Peyer's patch (tissue), 4 donors: Measurements from ENCODE around the gene SIPA1L3. TPM values are rescaled to one million over a fixed set of nuclear protein-coding genes. Genes with fewer than 3 reads are reported as not detected.

Experiments used
- DNase-seq, 3 donors: peaks; one replicate each; pipeline ENCODE4 v3.0.0-alpha.2; 2017 to 2019
- H3K27ac ChIP-seq, 4 donors: fragments of 200-600 bp; sonication (generic); one replicate each; pipeline ENCODE4 v1.5.1; 2016 to 2019
- H3K27me3 ChIP-seq, 2 donors: fragments of 200-600 bp; sonication (generic); one replicate each; pipeline ENCODE4 v1.5.1; 2019
- H3K36me3 ChIP-seq, 3 donors: fragments of 200-600 bp; sonication (generic); one replicate each; pipeline ENCODE4 v1.5.1; 2016 to 2019
- H3K4me1 ChIP-seq, 4 donors: fragments of 200-600 bp; sonication (generic); one replicate each; pipeline ENCODE4 v1.5.1; 2016 to 2019
- H3K4me3 ChIP-seq, 4 donors: fragments of 200-600 bp; sonication (generic); 1 replicate in 3 of 4; 2 replicates in 1 of 4; pipeline ENCODE4 v1.5.1; 2016 to 2019; ENCODE audit warnings: mild to moderate bottlenecking in 1 of 4
- H3K9me3 ChIP-seq, 4 donors: fragments of 200-600 bp; sonication (generic); one replicate each; pipeline ENCODE4 v1.5.1; 2016 to 2019; ENCODE audit warnings: mild to moderate bottlenecking in 1 of 4
- CTCF ChIP-seq, 6 experiments: fragments of 450-650 bp in 4 of 6; fragments of 200-600 bp in 2 of 6; sonication (generic) in 1 of 6; IDR thresholded peaks; one replicate each; pipeline ENCODE4 v1.5.1; 2017 to 2019; ENCODE audit warnings: antibody characterized with exemption in 6 of 6, mild to moderate bottlenecking in 3 of 6, moderate library complexity in 1 of 6
- POLR2A ChIP-seq, 2 donors: fragments of 450-650 bp; IDR thresholded peaks; one replicate each; pipeline ENCODE4 v1.5.1; 2017; ENCODE audit warnings: antibody characterized with exemption in 2 of 2, mild to moderate bottlenecking in 2 of 2, moderate library complexity in 2 of 2
- total RNA-seq, 4 donors: library from RNA; depleted of rRNA; stranded (reverse); fragments of >200 nt; gene quantifications; one replicate each; pipeline ENCODE4 v1.1.0, GENCODE V29; 2016

SIPA1L3 gene
- total RNA-seq, 4 donors from 2014 or later = 63.5 to 304 (median 264) TPM

GRCh38 chr19:38210458-38210987 is 303.5 kb downstream of the SIPA1L3 start:
- Histone ChIP-seq H3K4me1 (peaks cover 0 to 31% (median 0%) of the 10 kb centered on the region in 4 donors), H3K27ac (peak overlapping the region in 3 of 4 donors; percentile 19 to 74 (median 40)), H3K36me3 (peaks cover 0 to 16% (median 0%) of the 10 kb centered on the region in 3 donors), H3K27me3 (peaks cover 0 to 11% of the 10 kb centered on the region in 2 donors), H3K4me3 (peak overlapping the region in 1 of 4 donors; percentile 28), H3K9me3 (no peaks in the 10 kb centered on the region)
- TF ChIP-seq POLR2A (IDR thresholded peaks at IDR 0.05) (no peak), CTCF (IDR thresholded peaks at IDR 0.05) (no peak)
- no peak for DNase-seq

DNA sequence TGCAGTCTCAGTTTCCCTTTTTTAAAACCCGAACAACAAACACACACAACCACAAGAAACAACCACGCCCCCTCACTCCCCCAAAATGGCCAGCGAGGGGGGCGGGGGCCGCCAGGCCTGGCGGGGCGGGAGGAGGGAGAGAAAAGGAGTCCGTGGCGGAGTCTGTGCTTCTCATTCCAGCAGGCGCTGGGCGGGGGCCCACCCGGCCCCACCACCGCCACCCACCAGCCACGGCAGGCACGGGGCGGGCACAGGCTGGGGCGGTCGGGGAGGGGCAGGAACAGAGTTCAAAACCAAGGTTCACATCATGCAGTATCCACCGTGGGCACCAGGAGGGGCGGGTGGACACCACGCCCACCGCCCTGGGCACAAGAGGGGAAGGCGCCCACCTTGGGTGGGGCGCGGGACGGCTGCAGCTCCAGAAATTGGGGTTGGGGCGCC is 304.2 kb downstream of the SIPA1L3 start:
- Histone ChIP-seq H3K27me3 (peaks cover 0 to 11% of the 10 kb centered on the region in 2 donors), H3K4me1 (peaks cover 0 to 31% (median 0%) of the 10 kb centered on the region in 4 donors), H3K27ac (no peak overlapping the region), H3K4me3 (peak overlapping the region in 1 of 4 donors; percentile 3), H3K36me3 (peaks cover 0 to 9% (median 0%) of the 10 kb centered on the region in 3 donors), H3K9me3 (no peaks in the 10 kb centered on the region)
- no peak for TF ChIP-seq POLR2A (IDR thresholded peaks at IDR 0.05)
- no peak for TF ChIP-seq CTCF (IDR thresholded peaks at IDR 0.05)
- no peak for DNase-seq

DNA sequence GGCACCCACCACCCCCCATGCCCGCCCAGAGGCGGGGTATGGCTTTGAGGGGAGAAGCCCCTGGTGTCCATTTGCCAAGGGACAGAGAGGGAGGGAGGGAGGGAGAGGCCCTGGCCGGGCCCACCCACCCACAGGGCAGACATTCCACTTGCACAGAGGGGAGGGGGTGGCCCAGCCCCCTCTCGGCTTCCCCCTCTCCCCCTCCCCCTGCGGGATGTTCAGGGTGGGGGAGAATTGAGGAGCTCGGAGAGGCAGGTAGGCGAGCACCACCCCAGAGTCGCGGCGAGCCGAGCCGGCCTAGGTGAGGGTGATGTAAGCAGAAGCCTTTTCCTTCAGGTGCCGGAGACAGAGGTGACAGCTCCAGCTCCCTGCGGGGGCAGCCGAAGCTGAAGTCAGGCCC is 304.8 kb downstream of the SIPA1L3 start:
- peaks cover 0 to 11% of the 10 kb centered on the region in 2 donors for H3K27me3 ChIP-seq

GRCh38 chr19:38213469-38213868 is 306.5 kb downstream of the SIPA1L3 start:
- peaks cover 0 to 11% of the 10 kb centered on the region in 2 donors for H3K27me3 ChIP-seq
- TF ChIP-seq CTCF (IDR thresholded peaks at IDR 0.05) (no peak), POLR2A (IDR thresholded peaks at IDR 0.05) (no peak)
- no peaks in the 10 kb centered on the region for H3K9me3 ChIP-seq
- H3K36me3 ChIP-seq = no peaks in the 10 kb centered on the region
- no peak for DNase-seq
- H3K27ac ChIP-seq = no peak overlapping the region
- no peak overlapping the region for H3K4me3 ChIP-seq
- peaks cover 0 to 31% (median 0%) of the 10 kb centered on the region in 4 donors for H3K4me1 ChIP-seq

More for the DNA sequence above, 304.8 kb downstream of the SIPA1L3 start:
- DNase-seq = no peak
- H3K4me3 ChIP-seq = no peak overlapping the region
- no peak for TF ChIP-seq CTCF (IDR thresholded peaks at IDR 0.05)
- no peak for TF ChIP-seq POLR2A (IDR thresholded peaks at IDR 0.05)
- peaks cover 0 to 3% (median 0%) of the 10 kb centered on the region in 3 donors for H3K36me3 ChIP-seq
- H3K4me1 ChIP-seq = peaks cover 0 to 31% (median 0%) of the 10 kb centered on the region in 4 donors
- H3K9me3 ChIP-seq = no peaks in the 10 kb centered on the region
- no peak overlapping the region for H3K27ac ChIP-seq

DNA sequence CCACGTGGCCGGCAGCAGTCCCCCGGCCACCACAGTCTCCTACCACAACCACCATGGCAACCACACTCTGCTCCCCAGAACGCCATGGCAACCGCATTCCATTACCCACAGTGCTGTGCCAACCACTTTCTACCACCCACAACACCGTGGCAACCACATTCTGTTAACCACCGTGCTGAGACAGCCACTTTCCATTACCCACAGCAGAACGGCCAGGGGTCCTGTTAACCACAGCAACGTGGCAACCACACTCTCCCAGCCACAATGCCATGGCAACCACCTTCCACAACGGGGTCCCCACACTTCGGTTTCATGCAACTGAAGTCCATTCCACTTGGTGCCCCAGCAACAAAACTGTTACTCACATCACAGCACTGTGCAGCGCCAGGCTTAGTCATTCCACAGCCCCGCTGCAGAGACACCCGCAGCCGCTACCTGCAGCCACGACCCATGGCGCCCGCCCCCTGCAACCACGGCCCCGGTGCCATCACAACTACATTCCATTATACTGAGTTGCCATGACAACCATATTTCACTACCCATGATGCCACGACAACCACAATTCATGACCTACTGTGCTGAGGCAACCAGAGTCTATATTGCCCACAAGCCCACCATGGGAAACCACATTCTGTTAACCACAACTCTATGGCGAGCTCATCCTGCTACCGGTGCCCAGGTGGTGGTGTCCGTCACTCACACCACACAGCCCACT is 307.1 kb downstream of the SIPA1L3 start:
- DNase-seq = no peak
- no peaks in the 10 kb centered on the region for H3K36me3 ChIP-seq
- no peak overlapping the region for H3K27ac ChIP-seq
- H3K4me3 ChIP-seq = no peak overlapping the region
- H3K4me1 ChIP-seq = peaks cover 0 to 28% (median 0%) of the 10 kb centered on the region in 4 donors
- no peaks in the 10 kb centered on the region for H3K9me3 ChIP-seq
- peaks cover 0 to 11% of the 10 kb centered on the region in 2 donors for H3K27me3 ChIP-seq
- no peak for TF ChIP-seq CTCF (IDR thresholded peaks at IDR 0.05)
- TF ChIP-seq POLR2A (IDR thresholded peaks at IDR 0.05) = no peak
